Liver (tissue), 3 donors: ENCODE measurements around the gene TMPRSS9.

Source experiments
- FOXA1 ChIP-seq: IDR thresholded peaks from 2 replicates; pipeline ENCODE4 v1.6.1; 2016; ENCODE audit warnings: antibody characterized with exemption
- GABPA ChIP-seq, 2 donors: IDR thresholded peaks in 1 of 2; conservative IDR thresholded peaks in 1 of 2; 2 replicates each; pipeline ENCODE4 v1.6.1; 2016; ENCODE audit warnings: antibody characterized with exemption in 2 of 2, mild to moderate bottlenecking in 1 of 2, moderate library complexity in 1 of 2
- JUND ChIP-seq, 2 donors: IDR thresholded peaks; 2 replicates each; pipeline ENCODE4 v1.6.1; 2016; ENCODE audit warnings: antibody characterized with exemption in 2 of 2
- RAD21 ChIP-seq, 2 donors: IDR thresholded peaks; 2 replicates each; pipeline ENCODE4 v1.6.1; 2016; ENCODE audit warnings: antibody characterized with exemption in 2 of 2, mild to moderate bottlenecking in 2 of 2
- SP1 ChIP-seq: IDR thresholded peaks from 2 replicates; pipeline ENCODE4 v1.6.1; 2018; ENCODE audit warnings: antibody characterized with exemption, mild to moderate bottlenecking
- TF ChIP-seq, protein P1 (sequence below): fragments of 150-350 bp; IDR thresholded peaks from 2 replicates; pipeline ENCODE4 v1.5.1; 2017; ENCODE audit warnings: improper control_type of control experiment, low read depth, low read length; ENCODE audit not compliant: missing input control
- TF ChIP-seq, protein P2 (sequence below): IDR thresholded peaks from 2 replicates; pipeline ENCODE4 v1.6.1; 2016; ENCODE audit warnings: antibody characterized with exemption
- TF ChIP-seq, protein P3 (sequence below): IDR thresholded peaks from 2 replicates; pipeline ENCODE4 v1.6.1; 2016; ENCODE audit warnings: antibody characterized with exemption
- TF ChIP-seq, protein P4 (sequence below): IDR thresholded peaks from 2 replicates; pipeline ENCODE4 v1.6.1; 2016; ENCODE audit warnings: antibody characterized with exemption, mild to moderate bottlenecking
- donor health status: healthy.
- donor health status: healthy.

DNA sequence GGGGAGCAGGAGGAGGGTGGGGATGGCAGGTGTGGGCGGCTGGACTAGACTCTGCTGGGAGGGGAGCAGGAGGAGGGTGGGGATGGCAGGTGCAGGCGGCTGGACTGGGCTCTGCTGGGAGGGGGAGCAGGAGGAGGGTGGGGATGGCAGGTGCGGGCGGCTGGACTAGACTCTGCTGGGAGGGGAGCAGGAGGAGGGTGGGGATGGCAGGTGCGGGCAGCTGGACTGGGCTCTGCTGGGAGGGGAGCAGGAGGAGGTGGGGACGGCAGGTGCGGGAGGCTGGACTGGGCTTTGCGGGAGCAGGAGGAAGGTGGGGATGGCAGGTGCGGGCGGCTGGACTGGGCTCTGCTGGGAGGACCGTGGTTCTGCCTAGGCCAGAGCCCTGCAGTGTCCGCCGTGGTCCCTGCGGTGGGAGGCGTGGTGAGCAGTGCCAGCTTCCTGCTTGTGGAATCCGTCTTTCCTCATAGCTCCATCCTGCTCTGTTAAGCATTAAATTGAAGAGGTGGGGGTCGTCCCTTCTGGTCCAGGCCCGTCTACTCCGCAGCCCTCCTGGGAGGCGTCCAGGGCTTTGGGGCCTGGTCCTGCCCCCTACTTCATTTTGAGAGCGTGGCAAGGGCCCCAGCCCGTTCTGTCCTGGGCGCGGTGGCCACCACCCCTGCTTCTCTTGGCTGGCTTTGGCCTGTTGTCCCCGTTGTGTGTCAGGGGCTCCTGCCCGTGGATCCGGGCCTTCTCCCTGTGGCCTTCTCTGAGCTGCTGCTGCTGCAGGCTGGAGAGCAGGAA lies 26.8 kb upstream of the TMPRSS9 start:
- TF ChIP-seq, protein P1, sequence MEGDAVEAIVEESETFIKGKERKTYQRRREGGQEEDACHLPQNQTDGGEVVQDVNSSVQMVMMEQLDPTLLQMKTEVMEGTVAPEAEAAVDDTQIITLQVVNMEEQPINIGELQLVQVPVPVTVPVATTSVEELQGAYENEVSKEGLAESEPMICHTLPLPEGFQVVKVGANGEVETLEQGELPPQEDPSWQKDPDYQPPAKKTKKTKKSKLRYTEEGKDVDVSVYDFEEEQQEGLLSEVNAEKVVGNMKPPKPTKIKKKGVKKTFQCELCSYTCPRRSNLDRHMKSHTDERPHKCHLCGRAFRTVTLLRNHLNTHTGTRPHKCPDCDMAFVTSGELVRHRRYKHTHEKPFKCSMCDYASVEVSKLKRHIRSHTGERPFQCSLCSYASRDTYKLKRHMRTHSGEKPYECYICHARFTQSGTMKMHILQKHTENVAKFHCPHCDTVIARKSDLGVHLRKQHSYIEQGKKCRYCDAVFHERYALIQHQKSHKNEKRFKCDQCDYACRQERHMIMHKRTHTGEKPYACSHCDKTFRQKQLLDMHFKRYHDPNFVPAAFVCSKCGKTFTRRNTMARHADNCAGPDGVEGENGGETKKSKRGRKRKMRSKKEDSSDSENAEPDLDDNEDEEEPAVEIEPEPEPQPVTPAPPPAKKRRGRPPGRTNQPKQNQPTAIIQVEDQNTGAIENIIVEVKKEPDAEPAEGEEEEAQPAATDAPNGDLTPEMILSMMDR: no peak
- TF ChIP-seq, protein P2, sequence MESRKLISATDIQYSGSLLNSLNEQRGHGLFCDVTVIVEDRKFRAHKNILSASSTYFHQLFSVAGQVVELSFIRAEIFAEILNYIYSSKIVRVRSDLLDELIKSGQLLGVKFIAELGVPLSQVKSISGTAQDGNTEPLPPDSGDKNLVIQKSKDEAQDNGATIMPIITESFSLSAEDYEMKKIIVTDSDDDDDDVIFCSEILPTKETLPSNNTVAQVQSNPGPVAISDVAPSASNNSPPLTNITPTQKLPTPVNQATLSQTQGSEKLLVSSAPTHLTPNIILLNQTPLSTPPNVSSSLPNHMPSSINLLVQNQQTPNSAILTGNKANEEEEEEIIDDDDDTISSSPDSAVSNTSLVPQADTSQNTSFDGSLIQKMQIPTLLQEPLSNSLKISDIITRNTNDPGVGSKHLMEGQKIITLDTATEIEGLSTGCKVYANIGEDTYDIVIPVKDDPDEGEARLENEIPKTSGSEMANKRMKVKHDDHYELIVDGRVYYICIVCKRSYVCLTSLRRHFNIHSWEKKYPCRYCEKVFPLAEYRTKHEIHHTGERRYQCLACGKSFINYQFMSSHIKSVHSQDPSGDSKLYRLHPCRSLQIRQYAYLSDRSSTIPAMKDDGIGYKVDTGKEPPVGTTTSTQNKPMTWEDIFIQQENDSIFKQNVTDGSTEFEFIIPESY: no peak
- TF ChIP-seq, protein P3, sequence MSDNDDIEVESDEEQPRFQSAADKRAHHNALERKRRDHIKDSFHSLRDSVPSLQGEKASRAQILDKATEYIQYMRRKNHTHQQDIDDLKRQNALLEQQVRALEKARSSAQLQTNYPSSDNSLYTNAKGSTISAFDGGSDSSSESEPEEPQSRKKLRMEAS: no peak
- TF ChIP-seq GABPA (IDR thresholded peaks at IDR 0.05 in 1 of 2, conservative IDR thresholded peaks at IDR 0.05 in 1 of 2) (no peak), JUND (IDR thresholded peaks at IDR 0.05) (no peak), SP1 (no peak), RAD21 (IDR thresholded peaks at IDR 0.05) (no peak), FOXA1 (no peak)
- TF ChIP-seq, protein P4, sequence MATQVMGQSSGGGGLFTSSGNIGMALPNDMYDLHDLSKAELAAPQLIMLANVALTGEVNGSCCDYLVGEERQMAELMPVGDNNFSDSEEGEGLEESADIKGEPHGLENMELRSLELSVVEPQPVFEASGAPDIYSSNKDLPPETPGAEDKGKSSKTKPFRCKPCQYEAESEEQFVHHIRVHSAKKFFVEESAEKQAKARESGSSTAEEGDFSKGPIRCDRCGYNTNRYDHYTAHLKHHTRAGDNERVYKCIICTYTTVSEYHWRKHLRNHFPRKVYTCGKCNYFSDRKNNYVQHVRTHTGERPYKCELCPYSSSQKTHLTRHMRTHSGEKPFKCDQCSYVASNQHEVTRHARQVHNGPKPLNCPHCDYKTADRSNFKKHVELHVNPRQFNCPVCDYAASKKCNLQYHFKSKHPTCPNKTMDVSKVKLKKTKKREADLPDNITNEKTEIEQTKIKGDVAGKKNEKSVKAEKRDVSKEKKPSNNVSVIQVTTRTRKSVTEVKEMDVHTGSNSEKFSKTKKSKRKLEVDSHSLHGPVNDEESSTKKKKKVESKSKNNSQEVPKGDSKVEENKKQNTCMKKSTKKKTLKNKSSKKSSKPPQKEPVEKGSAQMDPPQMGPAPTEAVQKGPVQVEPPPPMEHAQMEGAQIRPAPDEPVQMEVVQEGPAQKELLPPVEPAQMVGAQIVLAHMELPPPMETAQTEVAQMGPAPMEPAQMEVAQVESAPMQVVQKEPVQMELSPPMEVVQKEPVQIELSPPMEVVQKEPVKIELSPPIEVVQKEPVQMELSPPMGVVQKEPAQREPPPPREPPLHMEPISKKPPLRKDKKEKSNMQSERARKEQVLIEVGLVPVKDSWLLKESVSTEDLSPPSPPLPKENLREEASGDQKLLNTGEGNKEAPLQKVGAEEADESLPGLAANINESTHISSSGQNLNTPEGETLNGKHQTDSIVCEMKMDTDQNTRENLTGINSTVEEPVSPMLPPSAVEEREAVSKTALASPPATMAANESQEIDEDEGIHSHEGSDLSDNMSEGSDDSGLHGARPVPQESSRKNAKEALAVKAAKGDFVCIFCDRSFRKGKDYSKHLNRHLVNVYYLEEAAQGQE: no peak
